HG03565 (cell line): ENCODE measurements around the gene FBXO21.

Source experiments
- ATAC-seq: cut with Tn5 transposase; IDR thresholded peaks from one replicate; pipeline ENCODE4 v1.9.1; 2021; ENCODE audit warnings: mild to moderate bottlenecking, moderate library complexity; ENCODE audit not compliant: unreplicated experiment

Gene FBXO21

DNA sequence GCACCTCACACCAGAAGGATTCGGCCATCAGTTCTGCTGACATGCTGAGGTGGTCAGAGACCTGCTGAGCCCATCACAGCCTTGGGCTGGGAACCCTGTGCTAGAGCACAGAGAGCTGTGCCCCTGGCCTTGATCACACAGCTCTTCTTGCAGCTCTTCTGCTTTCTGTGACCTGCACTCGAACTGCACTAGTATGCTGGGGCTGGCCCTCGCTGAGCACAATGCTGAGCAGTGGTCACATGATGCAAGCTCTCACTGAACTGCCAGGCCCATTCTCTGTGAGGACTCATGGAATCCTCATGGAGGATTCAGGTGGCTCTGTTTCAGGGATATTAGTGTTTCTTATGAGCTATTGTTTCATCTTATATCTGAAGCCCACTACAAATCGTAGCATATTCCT, 22.5 kb downstream of the FBXO21 start:
- ATAC-seq = no peak

DNA sequence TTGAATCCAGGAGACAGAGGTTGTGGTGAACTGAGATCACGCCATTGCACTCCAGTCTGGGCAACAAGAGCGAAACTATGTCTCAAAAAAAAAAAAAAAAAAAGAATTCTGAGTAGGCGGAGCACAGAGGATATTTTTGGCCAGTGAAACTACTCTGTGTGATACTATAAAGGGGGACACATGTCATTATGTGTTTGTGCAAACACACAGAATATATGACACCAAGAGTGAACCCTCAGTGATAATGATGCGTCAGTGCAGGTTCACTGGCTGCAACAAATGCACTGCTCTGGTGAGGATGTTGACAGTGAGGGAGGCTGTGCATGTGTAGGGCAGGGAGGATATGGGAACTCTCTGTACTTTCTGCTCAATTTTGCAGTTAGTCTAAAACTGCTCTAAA, 24.2 kb downstream of the FBXO21 start:
- no peak for ATAC-seq

DNA sequence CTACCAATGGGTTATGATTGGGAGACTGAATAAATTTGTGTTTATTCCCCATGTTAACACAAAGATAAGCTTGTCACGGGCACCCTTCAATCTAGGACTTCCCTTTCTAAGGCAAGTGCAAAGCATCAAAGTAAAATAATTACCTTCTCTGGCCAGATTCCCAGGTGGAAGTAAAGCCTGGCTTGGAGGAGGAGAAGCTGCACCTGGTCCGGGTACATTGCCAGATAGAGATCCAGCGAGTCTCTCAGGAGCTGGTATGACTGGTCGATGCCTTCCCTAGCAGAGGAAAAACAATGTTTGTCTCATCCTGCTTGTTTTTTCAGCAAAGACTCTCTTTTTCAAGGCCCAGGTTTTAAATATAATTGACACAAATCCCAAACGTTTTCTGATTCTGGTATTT, 24.9 kb downstream of the FBXO21 start:
- ATAC-seq = no peak

DNA sequence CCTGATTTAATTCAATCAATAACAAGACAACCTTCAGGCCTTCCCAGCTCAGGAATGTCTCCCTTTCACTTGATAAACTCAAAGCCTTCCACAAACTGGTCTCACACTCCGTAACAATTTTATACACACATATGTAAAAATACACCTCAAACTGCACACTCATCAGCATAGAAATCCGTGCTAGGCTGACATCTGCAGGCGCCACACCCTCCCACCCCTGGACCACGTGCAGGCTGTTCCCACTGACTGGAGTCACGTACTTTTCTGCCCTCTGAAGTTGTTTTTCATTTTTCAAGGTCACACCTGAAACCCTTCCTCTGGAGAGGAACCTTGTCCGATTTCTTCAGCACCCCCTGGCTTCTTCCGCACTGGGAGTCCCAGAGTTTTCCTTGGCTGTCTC, 27.6 kb downstream of the FBXO21 start:
- no peak for ATAC-seq

DNA sequence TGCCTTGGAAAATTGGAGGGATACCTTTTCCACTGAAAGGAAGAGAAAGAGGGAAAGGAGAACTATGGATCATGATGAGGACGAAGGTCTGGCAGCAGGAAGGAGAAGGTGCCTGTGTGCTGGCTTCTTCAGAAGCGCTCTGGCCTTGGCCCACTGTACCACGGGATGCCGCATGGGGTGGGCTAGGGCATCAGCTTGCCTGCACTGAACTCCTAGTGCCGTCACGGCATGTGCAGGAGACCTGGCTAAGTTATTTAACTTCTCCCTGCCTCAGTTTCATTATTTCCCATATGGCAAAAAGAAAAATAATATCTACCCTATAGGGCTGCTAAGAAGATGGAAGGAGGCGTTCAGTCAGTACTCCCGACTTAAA, 28.1 kb downstream of the FBXO21 start:
- no peak for ATAC-seq

DNA sequence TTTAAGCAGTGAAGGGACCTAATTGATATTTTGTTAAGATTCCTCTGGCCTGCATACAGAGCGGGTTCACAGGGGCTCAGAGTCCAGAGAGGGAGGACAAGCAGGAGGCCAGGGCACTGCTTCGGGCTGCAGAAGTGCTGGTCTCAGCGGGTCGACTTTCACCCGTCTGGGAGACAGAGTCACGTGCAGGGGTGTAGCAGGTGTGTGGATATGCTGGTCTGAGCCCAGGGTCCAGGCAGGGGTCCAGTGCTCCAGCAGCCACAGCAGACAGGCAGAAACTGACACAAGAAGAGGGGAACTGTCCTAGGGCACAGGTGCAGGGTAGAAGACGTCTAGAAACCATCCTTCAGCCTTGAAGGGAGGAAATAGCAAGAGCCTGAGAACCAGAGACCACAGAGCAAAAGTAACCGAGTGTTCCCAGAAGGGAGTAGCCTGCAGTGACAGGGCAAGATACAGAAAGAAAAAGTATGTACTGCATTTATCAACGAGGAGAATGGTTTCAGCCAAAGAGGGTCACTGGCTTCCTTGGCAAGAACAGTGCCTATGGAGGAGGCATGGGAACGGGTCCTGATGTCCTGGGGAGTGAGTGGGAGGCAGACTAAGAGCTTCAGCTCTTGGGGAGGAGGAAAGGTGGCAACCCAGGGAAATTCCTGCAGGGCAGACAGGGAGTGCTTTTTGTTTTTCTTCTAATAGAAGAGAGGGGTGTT, 28.7 kb downstream of the FBXO21 start:
- no peak for ATAC-seq

DNA sequence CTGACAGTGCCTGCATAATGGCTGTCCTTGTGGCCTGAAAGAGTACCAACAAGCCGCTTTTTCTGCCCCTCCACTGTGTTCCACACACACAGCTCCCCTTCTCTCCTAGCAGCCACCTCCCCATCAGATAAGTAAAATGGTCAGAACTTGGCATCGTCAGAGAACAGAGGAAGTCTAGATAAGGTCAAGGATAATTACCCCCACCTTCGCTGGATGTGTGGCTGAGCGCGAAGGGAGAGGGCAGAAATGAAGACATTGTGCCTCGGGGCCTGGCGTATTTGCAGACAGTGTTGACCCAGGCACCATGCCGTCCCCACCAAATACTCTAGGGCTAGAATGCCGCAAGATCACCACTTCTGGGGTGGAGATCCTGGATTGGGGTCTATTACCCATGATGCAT, 30.6 kb downstream of the FBXO21 start:
- no peak for ATAC-seq

DNA sequence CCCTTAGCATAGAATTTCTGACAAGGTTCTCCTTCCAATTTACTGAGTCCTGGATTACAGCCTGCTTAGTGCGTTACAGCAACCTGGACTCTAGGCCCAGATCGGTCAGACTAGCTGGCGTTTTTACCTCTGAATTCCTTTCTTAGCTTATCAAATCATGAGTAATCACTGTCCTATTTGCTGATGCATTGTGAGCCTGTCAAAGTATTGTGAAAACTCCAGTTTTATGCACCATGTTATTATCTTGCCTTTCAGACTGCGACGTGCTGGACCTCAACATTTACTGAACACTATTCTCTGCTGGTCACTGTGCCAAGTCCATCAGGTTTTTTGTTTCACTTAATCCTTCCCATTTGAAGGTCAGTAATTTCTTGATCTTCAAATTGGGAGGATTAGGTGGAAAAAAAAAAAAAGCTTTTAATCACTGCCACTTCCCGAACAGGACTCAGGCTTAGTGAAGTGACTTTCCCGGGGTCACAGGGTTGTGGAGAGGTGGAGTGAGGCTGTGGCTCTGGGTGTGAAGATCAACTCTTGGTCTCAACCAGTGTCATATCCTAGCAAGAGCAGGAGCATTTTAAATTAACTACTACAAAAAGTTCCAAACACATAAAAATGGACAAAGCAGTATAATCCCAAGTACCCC, 31.2 kb downstream of the FBXO21 start:
- ATAC-seq = no peak

DNA sequence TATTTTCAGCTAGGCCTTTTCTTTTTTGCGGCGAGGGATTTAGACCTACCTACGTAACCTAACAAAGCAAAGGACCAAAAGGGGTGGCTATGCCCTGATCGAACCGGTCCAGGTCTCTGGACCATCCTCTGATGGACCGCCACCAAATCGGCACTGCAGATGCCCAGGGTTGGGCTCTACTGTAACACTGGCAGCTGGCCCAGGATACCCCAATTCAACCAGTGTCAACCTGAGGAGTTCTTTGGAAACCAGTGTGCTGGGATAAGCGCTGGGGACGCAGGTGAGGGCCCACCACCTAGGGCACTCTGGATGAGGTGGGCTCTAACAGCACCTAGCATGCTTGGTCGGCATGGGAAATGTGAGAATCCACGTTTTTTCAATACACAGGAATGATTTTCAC, 32.2 kb downstream of the FBXO21 start:
- no peak for ATAC-seq

DNA sequence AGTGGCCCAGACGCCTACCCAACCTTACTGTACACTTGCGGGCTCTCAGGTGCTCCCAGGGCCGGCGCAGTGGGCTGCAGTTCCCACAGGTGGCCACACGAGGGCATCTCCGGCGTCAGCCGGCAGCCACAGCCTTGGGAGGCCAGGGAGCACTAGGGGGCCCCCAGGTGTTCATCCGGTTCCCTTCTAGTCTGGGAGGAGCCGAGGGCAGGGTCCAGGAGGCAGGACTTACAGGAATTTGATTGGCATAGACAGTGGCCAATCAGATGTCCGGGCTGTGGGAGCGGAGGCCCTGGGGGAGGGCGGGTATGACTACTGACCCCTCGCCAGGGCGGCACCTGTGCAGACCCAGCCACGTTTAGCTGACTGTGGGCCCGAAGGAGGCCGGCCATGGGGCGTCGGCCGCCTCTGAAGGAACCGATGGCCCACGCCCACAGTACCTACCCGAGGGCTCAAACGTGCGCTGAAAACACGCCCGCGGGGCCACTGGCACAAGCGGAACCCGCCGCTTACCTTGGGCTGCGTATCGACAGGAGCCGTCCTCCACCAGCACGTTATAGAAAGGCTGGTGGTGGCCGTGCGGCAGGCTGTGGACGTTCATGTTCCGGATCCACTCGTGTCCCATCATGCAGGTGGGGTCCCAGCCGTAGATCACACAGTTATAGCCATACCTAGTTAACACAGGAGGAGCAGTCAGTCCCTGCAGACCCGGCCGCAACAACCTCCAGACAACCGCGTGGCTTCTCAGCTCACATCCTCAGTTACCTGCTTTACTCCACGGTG, 34.8 kb downstream of the FBXO21 start:
- ATAC-seq = peak; percentile 57

DNA sequence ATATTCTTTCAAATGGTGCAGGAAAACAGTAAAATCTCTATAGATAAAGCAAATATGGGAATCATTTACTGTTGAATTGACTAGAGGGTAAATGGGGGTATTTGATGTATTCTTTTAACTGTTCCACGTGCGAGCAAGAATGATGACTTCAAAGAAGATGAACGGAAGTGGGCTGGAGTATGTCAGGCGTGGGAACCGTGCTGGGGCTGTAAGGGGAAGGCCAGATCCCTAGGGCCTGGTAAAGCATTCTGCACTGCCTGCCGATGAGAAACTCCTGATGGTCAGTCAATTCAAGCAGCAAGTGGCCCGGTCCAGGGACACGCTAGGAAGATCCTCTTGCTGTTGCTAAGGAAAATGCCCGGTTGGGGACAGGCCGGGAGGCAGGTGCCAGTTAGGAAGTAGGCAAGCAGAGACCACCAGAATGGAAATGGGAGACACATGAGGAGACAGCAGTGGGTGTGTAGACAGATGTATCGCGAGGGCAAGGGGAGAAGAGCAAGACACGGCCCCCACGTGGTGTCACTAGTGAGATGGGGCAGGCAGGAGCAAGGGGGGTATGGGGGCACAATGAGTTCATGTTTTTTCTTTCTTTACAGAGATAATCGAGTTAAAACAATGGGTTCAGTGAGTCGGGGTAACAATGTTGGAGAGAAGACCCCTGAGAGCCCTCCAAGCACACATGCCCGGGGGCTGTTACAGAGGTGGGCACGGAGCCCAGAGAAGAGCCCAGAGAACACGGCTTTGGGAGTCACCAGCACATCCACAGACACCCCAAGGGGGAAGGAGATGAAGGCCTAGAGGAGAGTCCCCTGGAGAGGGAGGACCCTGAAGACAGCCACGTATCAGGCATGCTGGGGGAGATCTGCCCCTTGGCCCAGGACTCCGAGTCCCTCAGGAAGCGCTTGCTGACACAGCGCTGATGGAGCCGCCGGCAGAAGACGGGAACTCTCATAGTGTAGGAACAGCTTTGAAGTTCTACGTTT, 37.2 kb downstream of the FBXO21 start:
- no peak for ATAC-seq

DNA sequence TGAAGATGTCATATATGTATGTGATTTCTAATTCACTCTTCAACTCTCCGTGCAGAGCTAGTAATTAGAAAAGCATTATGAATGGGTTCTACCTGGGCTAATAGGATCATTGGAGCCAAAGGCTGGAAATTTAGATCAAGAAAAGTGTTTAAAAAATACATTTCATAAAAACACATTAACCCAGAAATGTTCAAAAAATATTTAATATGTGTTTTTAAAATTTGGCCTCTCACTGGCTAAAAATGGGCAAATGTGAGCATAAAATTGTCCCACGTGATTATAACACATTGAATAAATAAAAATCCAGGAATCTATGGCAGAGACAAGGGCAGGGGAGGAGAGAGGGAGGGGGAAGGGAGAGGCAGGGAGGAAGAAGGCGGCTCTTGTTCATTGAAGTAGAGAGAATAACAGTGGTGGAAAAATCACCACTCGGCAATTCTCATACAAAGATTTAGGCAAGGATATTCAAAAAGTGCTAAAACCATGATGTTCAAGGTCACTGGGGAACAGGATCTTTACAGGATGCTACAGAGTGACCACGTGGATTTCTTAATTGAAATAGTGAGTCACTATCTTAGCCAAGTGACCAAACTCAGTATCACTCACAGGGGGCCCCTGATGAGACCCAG, 38.8 kb downstream of the FBXO21 start:
- ATAC-seq = no peak

DNA sequence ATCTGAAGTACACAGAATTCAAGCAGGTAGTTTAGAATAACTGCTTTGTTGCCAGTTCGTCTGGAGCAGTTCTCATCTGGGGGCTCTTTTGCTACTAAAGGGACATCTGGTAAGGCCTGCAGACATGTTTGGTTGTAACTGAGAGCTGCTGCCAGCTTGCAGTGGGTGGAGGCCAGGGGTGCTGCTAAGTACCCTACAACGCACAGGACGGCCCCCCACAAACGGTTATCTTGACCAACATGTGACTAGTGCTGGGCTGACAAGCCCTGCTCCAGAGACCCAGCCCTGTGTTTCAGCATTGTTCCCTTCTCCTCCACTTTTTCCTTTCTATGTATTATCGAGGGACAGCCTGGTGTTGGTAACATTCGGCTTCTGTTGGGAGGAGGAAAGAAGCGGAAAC, 40.8 kb downstream of the FBXO21 start:
- no peak for ATAC-seq

DNA sequence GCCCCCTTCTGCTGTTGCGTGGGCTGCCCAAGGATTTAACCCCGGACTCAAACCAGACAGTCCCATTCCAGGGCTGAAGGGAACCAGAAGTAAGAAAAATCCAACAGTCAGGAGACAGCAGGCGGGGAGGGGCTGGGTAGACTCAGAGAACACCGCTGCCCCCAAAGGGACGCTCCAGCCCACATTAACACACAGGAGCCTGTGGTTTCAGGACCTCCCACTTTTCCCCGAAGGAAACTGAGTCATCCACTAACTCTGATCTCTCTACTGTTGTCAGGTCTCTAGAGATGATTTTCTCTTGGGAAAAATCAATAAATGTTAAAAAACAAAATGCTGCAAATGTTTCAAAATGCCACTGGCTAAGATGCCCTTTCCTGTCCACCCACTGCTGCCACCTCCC, 41.6 kb downstream of the FBXO21 start:
- ATAC-seq = no peak

DNA sequence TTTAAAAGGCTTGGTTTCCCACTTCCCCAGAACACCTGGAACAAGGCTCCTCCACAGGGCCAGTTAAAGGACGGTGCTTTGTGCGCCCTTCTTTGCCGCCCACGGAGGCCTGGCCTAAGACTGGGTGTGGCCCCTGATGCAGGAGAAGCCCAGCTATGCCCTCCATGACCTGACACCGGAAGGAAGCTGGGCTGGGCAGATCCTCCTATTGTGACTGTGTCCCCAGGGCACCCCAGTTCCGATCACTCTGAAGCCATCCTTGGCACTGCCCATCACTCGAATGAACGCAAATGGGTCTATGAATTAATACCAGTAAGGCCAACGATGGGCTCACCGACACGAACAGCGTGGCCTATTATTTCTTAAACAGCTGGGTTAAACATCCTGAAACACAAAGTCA, 42.6 kb downstream of the FBXO21 start:
- no peak for ATAC-seq

DNA sequence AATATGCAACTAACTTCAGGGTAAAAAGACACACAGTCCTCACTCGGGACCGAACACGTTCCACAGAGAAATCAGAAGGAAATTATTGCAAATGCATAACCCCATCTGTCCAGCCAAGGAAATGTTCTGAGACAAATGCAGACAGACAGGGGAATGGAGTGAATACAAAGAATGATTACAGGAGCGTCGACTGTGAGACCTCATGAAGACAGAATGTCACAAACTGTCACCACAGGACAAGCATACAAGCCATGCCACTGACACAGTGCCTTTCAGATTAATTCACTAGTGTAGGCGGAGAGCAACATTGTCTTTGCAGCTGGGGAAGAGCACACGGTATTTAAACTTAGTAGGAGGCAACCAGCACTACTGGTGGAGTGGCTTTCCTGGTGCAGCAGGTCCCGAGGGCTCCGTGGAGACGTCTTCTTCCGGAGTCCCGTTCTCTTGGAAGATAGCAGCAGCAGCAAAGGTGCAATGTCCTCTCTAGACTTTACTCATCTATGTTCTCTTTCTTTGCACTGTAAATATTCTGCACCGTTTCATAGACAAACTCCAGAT, 44.6 kb downstream of the FBXO21 start:
- ATAC-seq = no peak

DNA sequence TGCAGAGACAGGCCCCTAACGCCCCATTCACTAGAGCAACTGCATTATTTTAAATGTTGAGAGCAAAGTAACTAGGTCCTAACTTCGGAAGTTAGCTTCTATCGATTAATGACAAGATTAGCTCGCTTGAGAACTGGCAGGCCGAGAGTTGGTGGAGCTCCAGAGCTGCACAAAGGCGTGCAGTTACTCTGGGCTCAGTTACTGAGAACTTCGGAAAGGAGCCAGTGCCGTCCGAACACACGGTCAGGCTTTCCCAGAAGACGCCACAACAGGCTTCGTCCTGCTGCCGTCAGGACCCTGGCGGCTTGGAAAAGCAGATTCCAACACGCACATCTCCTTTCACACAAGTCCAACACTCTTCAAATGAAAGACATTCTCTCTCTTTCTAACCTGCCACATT, 45.7 kb downstream of the FBXO21 start:
- no peak for ATAC-seq

DNA sequence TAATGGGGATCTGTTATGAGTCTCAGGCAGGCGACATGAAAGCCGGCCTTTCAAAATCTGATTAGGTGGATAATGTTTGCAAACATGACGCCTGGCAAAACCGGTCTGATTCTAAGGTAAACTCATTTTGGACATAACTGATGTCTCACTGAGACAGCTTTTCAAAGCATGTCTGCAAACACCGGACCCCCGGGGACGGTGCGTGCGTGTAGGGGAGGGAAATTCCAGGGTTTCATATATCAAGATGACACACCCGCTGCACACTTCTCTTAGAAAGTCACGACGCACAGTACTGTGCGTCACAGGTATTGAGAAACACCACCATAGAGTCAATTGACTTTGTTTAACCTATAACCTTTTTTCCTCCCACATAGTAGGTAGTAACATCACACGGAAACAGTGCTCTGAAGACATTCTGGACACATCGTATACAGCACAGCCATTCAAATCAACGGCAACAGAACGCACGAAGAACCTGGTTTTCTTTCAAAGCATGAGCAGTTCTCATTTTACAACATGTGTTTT, 47.2 kb downstream of the FBXO21 start:
- ATAC-seq = no peak

DNA sequence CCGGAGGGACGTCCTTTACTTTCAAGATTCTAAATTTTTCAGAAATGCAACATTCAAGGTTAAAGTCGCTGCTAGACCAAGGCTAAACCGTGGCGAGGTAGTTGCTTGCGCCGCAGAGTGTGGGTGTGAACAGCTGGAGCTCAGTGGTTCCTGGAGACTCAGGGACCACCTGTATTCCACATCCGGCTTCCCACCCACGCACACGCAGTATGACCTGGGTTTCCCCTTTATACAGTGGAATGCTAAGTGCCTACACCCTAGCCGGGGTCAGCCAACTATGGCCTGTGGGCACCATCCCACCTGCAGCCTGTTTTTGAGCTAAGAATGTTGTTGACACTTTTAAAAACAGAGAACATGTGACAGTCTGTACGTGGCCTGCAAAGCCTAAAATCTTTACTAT, 48.2 kb downstream of the FBXO21 start:
- ATAC-seq = no peak
